RWPE1 (cell line): ENCODE measurements around the gene ADORA1.
A peak's percentile ranks its signal among the peaks of the same experiment; 100 is the strongest.

ENCODE experiments used
- CTCF ChIA-PET: fragments of 350-600 bp; sonication (Branson Sonifier 250); formaldehyde crosslinking; extraction: SDS; loops from one replicate; lab custom pipeline; 2021; lab: Yijun Ruan, JAX
- POLR2A ChIA-PET: fragments of 400-600 bp; formaldehyde crosslinking; extraction: SDS; loops from one replicate; lab custom pipeline; 2020; ENCODE audit warnings: antibody characterized with exemption; ENCODE audit not compliant: low non-redundant PET; lab: Yijun Ruan, JAX
- DNase-seq: peaks from one replicate; pipeline ENCODE4 v3.0.0; 2012; ENCODE audit warnings: low spot score
- H3K27ac ChIP-seq: fragments of 450-650 bp; 2 replicates; pipeline ENCODE4 v1.5.1; 2017
- CTCF ChIP-seq: fragments of 450-650 bp; conservative IDR thresholded peaks from 2 replicates; pipeline ENCODE4 v1.5.1; 2017; ENCODE audit warnings: low read depth, mild to moderate bottlenecking

ADORA1 gene

GRCh38 chr1:203124546-203125317 is 2.8 kb upstream of the ADORA1 start:
- no peak overlapping the region for H3K27ac ChIP-seq
- peak; percentile 72 for DNase-seq
- TF ChIP-seq CTCF, result no peak
- ChIA-PET CTCF (interaction anchor here (0.8 to 2.5 kb wide), 2 partner anchors 40 to 85 kb away, joined by 3 to 15 read pairs; no protein-coding TSS in a partner anchor), POLR2A (no interaction called here)

- peak; percentile 23 for TF ChIP-seq CTCF
- ChIA-PET POLR2A (no interaction called here), CTCF (interaction anchor here (0.7 to 2.5 kb wide), 13 partner anchors 9 to 1000 kb away, joined by 3 to 15 read pairs (median 3); no protein-coding TSS in a partner anchor)
- DNase-seq, result peak; percentile 46
- H3K27ac ChIP-seq, result no peak overlapping the region
These were observed 1.2 kb upstream of the ADORA1 start for GRCh38 chr1:203126151-203126865.

GRCh38 chr1:203126866-203127665 is 460 bp upstream of the ADORA1 start:
- H3K27ac ChIP-seq, result peak overlapping the region; percentile 18; the same call in 1 of the 2 replicates
- no peak for DNase-seq
- no peak for TF ChIP-seq CTCF
- ChIA-PET CTCF (interaction anchor here (0.6 to 4.3 kb wide), 17 partner anchors 12 to 999 kb away, joined by 3 to 29 read pairs (median 4); no protein-coding TSS in a partner anchor), POLR2A (interaction anchor here (0.6 kb wide), 1 partner anchor 9 kb away, joined by 7 read pairs; no protein-coding TSS in a partner anchor)

GRCh38 chr1:203128431-203128715 is 847 bp downstream of the ADORA1 start:
- no peak for TF ChIP-seq CTCF
- CTCF ChIA-PET, result interaction anchor here (0.6 to 4.3 kb wide), 12 partner anchors 10 to 139 kb away, joined by 3 to 29 read pairs (median 4); no protein-coding TSS in a partner anchor
- no peak for DNase-seq
- no peak overlapping the region for H3K27ac ChIP-seq
- POLR2A ChIA-PET, result no interaction called here

DNA sequence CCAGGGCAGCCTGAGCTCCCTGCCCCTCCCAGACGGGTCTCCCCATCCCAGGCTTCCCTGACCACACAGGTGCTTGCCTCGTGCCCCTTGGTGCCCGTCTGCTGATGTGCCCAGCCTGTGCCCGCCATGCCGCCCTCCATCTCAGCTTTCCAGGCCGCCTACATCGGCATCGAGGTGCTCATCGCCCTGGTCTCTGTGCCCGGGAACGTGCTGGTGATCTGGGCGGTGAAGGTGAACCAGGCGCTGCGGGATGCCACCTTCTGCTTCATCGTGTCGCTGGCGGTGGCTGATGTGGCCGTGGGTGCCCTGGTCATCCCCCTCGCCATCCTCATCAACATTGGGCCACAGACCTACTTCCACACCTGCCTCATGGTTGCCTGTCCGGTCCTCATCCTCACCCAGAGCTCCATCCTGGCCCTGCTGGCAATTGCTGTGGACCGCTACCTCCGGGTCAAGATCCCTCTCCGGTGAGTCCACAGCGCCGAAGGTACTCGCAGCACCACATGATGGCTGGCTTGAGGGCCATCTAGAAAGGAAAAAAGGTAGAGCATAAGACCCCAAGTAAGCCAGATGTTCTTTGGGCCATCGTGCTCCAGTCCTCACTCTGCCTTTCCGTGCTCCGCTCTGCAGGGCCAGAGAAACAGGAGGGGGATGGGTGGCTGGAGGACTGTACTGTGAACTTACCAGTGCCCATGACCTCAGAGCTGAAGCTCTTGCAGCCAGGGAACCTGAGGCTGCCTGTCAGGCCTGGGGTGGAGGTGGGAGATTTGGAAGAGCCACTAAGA is 1.4 kb downstream of the ADORA1 start:
- DNase-seq, result no peak
- POLR2A ChIA-PET, result no interaction called here
- TF ChIP-seq CTCF, result no peak
- CTCF ChIA-PET, result interaction anchor here (0.5 to 4.3 kb wide), 14 partner anchors 11 to 139 kb away, joined by 3 to 29 read pairs (median 4); no protein-coding TSS in a partner anchor
- no peak overlapping the region for H3K27ac ChIP-seq
